OCI-LY7 (cell line): ENCODE results near the gene MUC6. TPM values are rescaled to one million over a fixed set of nuclear protein-coding genes. Genes with fewer than 3 reads are reported as not detected.

Source experiments
- BruUV-seq: library from RNA; stranded (reverse); fragments of 400-500 nt; replicated peaks from 2 replicates; lab custom pipeline; 2021; lab: Mats Ljungman, UMichigan
- CTCF ChIA-PET: fragments of 300-600 bp; sonication (Branson Sonifier 250); formaldehyde crosslinking; loops from one replicate; lab custom pipeline; 2022; ENCODE audit warnings: antibody characterized with exemption; ENCODE audit not compliant: unreplicated experiment; lab: Charles Lee
- POLR2A ChIA-PET: fragments of 300-600 bp; sonication (Branson Sonifier 250); formaldehyde crosslinking; loops from one replicate; lab custom pipeline; 2022; ENCODE audit warnings: antibody characterized with exemption; lab: Charles Lee
- DNase-seq: peaks from one replicate; pipeline ENCODE4 v3.0.0-alpha.2; 2015; ENCODE audit warnings: low spot score
- H2AFZ ChIP-seq: fragments of 200-600 bp; sonication (generic), shearing (Covaris generic); 2 replicates; pipeline ENCODE4 v1.6.1; 2014; ENCODE audit warnings: mild to moderate bottlenecking, antibody characterized with exemption, low read length, moderate library complexity
- H3K27ac ChIP-seq: fragments of 200-600 bp; sonication (generic); 2 replicates; pipeline ENCODE4 v1.5.1; 2014; ENCODE audit warnings: mixed run types, low read depth, mild to moderate bottlenecking, moderate library complexity, low read length, inconsistent platforms; ENCODE audit not compliant: poor library complexity, severe bottlenecking
- H3K36me3 ChIP-seq: fragments of 200-600 bp; sonication (generic); 2 replicates; pipeline ENCODE4 v1.6.1; 2014; ENCODE audit warnings: mild to moderate bottlenecking, antibody characterized with exemption, low read length, moderate library complexity, mixed read lengths; ENCODE audit not compliant: insufficient read depth
- H3K4me1 ChIP-seq: fragments of 200-600 bp; sonication (generic); 2 replicates; pipeline ENCODE4 v1.5.1; 2014; ENCODE audit warnings: mild to moderate bottlenecking, low read length; ENCODE audit not compliant: insufficient read depth, poor library complexity, severe bottlenecking
- H3K4me2 ChIP-seq: fragments of 200-600 bp; sonication (generic); 2 replicates; pipeline ENCODE4 v1.6.1; 2014; ENCODE audit warnings: mild to moderate bottlenecking, low read length
- H3K4me3 ChIP-seq: fragments of 200-600 bp; sonication (generic); 2 replicates; pipeline ENCODE4 v1.5.1; 2014; ENCODE audit warnings: mild to moderate bottlenecking, low read depth, low read length; ENCODE audit not compliant: poor library complexity, severe bottlenecking
- H3K79me2 ChIP-seq: fragments of 200-600 bp; sonication (generic); 2 replicates; pipeline ENCODE4 v1.6.1; 2016; ENCODE audit warnings: low read depth, mild to moderate bottlenecking, low read length, moderate library complexity, mixed read lengths; ENCODE audit not compliant: insufficient read depth
- H3K9me2 ChIP-seq: fragments of 200-600 bp; sonication (generic); 2 replicates; pipeline ENCODE4 v1.6.1; 2016; ENCODE audit warnings: mild to moderate bottlenecking, low read length, mixed read lengths; ENCODE audit not compliant: insufficient read depth
- H3K9me3 ChIP-seq: fragments of 200-600 bp; sonication (generic); 2 replicates; pipeline ENCODE4 v1.6.1; 2014; ENCODE audit warnings: mild to moderate bottlenecking, mixed run types, low read length, mixed read lengths
- H4K20me1 ChIP-seq: fragments of 200-600 bp; sonication (generic); 2 replicates; pipeline ENCODE4 v1.6.1; 2014; ENCODE audit warnings: mild to moderate bottlenecking, antibody characterized with exemption, low read length, moderate library complexity, mixed read lengths; ENCODE audit not compliant: insufficient read depth
- EZH2phosphoT487 ChIP-seq: fragments of 200-600 bp; sonication (generic); IDR thresholded peaks from 2 replicates; pipeline ENCODE4 v1.6.1; 2018; ENCODE audit warnings: low read depth, borderline replicate concordance, mild to moderate bottlenecking, mixed run types, antibody characterized with exemption, low read length, moderate library complexity, mixed read lengths
- intact Hi-C: fragments of 100-400 bp; cut with micrococcal nuclease; formaldehyde crosslinking; loops from one replicate; pipeline ENCODE4 v1.10.0; 2022; ENCODE audit not compliant: unreplicated experiment
- total RNA-seq, 2 experiments: library from RNA; depleted of rRNA in 1 of 2; stranded (reverse); fragments of >200 nt in 1 of 2; shearing (Covaris generic) in 1 of 2; gene quantifications; 2 replicates each; pipeline ENCODE4 v1.2.3, GENCODE V29; 2014 to 2022
- TF ChIP-seq, protein P1 (sequence below): fragments of 200-600 bp; sonication (generic); conservative IDR thresholded peaks from 2 replicates; pipeline ENCODE4 v1.5.1; 2014; ENCODE audit warnings: mild to moderate bottlenecking, antibody characterized with exemption, low read length, moderate library complexity, mixed read lengths

Gene MUC6
- total RNA-seq, 2 experiments from 2014 or later = not detected

GRCh38 chr11:1064167-1064566 is 27.6 kb upstream of the MUC6 start:
- H3K27ac ChIP-seq = no peak overlapping the region
- H3K4me3 ChIP-seq = no peak overlapping the region
- H3K36me3 ChIP-seq = no peaks in the 10 kb centered on the region
- no TSS peak for BruUV-seq
- intact Hi-C loops = no loop called here
- TF ChIP-seq EZH2phosphoT487 = no peak
- TF ChIP-seq, protein P1, sequence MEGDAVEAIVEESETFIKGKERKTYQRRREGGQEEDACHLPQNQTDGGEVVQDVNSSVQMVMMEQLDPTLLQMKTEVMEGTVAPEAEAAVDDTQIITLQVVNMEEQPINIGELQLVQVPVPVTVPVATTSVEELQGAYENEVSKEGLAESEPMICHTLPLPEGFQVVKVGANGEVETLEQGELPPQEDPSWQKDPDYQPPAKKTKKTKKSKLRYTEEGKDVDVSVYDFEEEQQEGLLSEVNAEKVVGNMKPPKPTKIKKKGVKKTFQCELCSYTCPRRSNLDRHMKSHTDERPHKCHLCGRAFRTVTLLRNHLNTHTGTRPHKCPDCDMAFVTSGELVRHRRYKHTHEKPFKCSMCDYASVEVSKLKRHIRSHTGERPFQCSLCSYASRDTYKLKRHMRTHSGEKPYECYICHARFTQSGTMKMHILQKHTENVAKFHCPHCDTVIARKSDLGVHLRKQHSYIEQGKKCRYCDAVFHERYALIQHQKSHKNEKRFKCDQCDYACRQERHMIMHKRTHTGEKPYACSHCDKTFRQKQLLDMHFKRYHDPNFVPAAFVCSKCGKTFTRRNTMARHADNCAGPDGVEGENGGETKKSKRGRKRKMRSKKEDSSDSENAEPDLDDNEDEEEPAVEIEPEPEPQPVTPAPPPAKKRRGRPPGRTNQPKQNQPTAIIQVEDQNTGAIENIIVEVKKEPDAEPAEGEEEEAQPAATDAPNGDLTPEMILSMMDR = no peak
- CTCF ChIA-PET = no interaction called here
- no peak overlapping the region for H3K4me2 ChIP-seq
- H3K9me3 ChIP-seq = no peaks in the 10 kb centered on the region
- no peak overlapping the region for H2AFZ ChIP-seq
- POLR2A ChIA-PET = no interaction called here
- no peaks in the 10 kb centered on the region for H4K20me1 ChIP-seq
- H3K4me1 ChIP-seq = no peaks in the 10 kb centered on the region
- no peaks in the 10 kb centered on the region for H3K9me2 ChIP-seq
- DNase-seq = no peak
- H3K79me2 ChIP-seq = no peaks in the 10 kb centered on the region

DNA sequence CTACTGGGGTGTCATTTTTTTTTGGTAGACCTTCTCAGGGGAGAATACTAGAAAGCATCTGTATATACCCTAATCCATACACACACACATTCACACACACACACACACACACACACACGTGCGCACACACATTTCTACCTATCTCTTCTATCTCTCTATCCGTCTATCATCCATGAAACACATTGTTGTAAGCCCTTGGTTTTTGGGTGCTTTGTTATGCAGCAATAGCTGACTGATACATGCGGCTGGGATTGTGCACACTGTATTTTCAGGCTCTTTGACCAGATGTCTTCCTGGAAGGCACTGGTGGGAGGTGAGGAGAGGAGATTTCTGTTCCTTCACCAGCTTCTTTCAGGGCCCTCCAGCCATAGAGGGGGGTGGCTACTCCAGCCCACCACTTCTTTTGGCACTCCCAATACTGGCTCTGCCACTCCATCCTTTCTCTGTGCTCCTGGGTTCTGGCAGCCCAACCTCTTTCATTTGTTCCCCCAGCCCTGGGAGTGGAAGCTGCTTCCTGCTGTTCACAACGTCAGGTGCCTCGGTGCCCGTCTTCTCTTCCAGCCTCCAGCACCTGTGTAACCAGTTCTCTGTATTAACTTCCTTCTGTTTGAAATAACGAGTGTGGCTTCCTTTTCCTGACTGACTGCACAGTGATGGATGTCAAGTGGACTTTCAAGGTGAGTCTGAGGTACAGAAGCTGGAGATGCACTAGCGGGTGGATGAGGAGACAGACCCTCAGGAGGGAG is 25.7 kb upstream of the MUC6 start:
- no peaks in the 10 kb centered on the region for H3K79me2 ChIP-seq
- H3K36me3 ChIP-seq = no peaks in the 10 kb centered on the region
- TF ChIP-seq, protein P1 = no peak
- TF ChIP-seq EZH2phosphoT487 = no peak
- H4K20me1 ChIP-seq = no peaks in the 10 kb centered on the region
- ChIA-PET POLR2A (no interaction called here), CTCF (no interaction called here)
- no peak for DNase-seq
- no peak overlapping the region for H2AFZ ChIP-seq
- no peak overlapping the region for H3K27ac ChIP-seq
- H3K4me1 ChIP-seq = no peaks in the 10 kb centered on the region
- H3K9me3 ChIP-seq = no peaks in the 10 kb centered on the region
- no peaks in the 10 kb centered on the region for H3K9me2 ChIP-seq
- intact Hi-C loops = no loop called here
- no peak overlapping the region for H3K4me3 ChIP-seq
- H3K4me2 ChIP-seq = no peak overlapping the region
- no TSS peak for BruUV-seq

DNA sequence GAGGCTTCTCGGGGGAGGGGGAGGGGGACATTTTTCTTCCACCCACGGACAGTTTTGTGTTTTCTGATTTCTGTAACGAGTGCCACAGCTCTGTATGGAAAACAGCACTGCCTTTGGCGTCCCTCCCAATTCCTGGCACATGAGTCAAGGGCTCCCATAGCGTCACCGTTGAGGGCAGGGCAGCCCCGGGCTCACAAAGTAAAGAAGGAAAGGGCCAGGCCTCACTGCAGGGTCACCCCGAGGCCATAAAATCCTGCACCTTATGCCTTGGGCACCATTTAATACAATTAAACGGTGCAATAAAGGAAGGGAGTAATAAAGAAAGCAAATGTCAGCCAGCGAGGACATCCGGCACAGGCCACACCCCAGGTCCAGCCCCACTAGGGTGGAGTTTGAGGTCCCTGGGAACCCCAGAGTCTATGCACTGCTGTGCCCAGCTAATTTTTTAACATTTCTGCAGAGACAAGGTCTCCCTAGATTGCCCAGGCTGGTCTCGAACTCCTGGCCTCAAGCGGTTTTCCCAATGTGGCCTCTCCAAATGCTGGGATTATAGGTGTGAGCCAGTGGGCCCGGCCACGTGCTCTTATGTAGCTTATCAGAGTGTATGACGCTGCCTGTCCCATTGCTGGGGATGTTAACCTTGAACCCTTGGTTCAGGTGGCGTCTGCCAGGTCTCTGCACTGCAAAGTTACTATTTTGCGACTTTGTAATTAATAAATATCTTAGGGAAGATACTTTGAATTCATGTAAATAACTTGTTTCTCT is 24.5 kb upstream of the MUC6 start:
- no peak for TF ChIP-seq EZH2phosphoT487
- TF ChIP-seq, protein P1 = no peak
- ChIA-PET POLR2A (no interaction called here), CTCF (no interaction called here)
- Histone ChIP-seq H3K4me1 (no peaks in the 10 kb centered on the region), H3K36me3 (no peaks in the 10 kb centered on the region), H3K4me2 (no peak overlapping the region), H3K27ac (no peak overlapping the region), H4K20me1 (no peaks in the 10 kb centered on the region), H2AFZ (no peak overlapping the region), H3K9me3 (no peaks in the 10 kb centered on the region), H3K79me2 (no peaks in the 10 kb centered on the region), H3K4me3 (no peak overlapping the region), H3K9me2 (no peaks in the 10 kb centered on the region)
- intact Hi-C loops = no loop called here
- no TSS peak for BruUV-seq
- no peak for DNase-seq
